ENCODE data around the gene DSCAML1.

DSCAML1 gene

GRCh38 chr11:117717485-117718314 lies 79.3 kb downstream of the DSCAML1 start:
- DNase-seq, result no peak

GRCh38 chr11:117716521-117717440 lies 80.2 kb downstream of the DSCAML1 start:
- DNase-seq, result no peak

GRCh38 chr11:117715801-117716200 lies 81.2 kb downstream of the DSCAML1 start:
- no peak for DNase-seq

- DNase-seq, result no peak
Measured at GRCh38 chr11:117713538-117713991, 83.5 kb downstream of the DSCAML1 start.

GRCh38 chr11:117712530-117712929 lies 84.5 kb downstream of the DSCAML1 start:
- DNase-seq, result no peak

GRCh38 chr11:117711331-117711730 lies 85.7 kb downstream of the DSCAML1 start:
- DNase-seq, result no peak

- no peak for DNase-seq
Measured at GRCh38 chr11:117710211-117710610, 86.8 kb downstream of the DSCAML1 start.

GRCh38 chr11:117706322-117706814 lies 90.6 kb downstream of the DSCAML1 start:
- no peak for DNase-seq

GRCh38 chr11:117705866-117706265 lies 91.2 kb downstream of the DSCAML1 start:
- DNase-seq, result no peak

- DNase-seq, result peak; percentile 53
Measured at GRCh38 chr11:117704395-117705100, 92.5 kb downstream of the DSCAML1 start.

GRCh38 chr11:117702946-117703598 lies 93.9 kb downstream of the DSCAML1 start:
- DNase-seq, result no peak

- DNase-seq, result no peak
Measured at GRCh38 chr11:117701781-117702180, 95.2 kb downstream of the DSCAML1 start.

GRCh38 chr11:117700551-117700950 lies 96.5 kb downstream of the DSCAML1 start:
- no peak for DNase-seq

- no peak for DNase-seq
Measured at GRCh38 chr11:117697319-117697718, 99.7 kb downstream of the DSCAML1 start.

GRCh38 chr11:117696540-117696939 lies 100.5 kb downstream of the DSCAML1 start:
- no peak for DNase-seq

GRCh38 chr11:117693344-117693743 lies 103.7 kb downstream of the DSCAML1 start:
- DNase-seq, result no peak

GRCh38 chr11:117691516-117691915 lies 105.5 kb downstream of the DSCAML1 start:
- DNase-seq, result no peak

- DNase-seq, result no peak
Measured at GRCh38 chr11:117691218-117691514, 105.8 kb downstream of the DSCAML1 start.

GRCh38 chr11:117690484-117691217 lies 106.4 kb downstream of the DSCAML1 start:
- DNase-seq, result no peak

- DNase-seq, result no peak
Measured at GRCh38 chr11:117688255-117688797, 108.7 kb downstream of the DSCAML1 start.

GRCh38 chr11:117687776-117688175 lies 109.2 kb downstream of the DSCAML1 start:
- no peak for DNase-seq

All from NCI-H2171 treated with DMSO at 0.1 percent for 48 hours (cell line).